Spleen (tissue), 7 donors: ENCODE results near the gene ITIH6.

Experiments
- CTCF ChIP-seq, 11 experiments: fragments of 200-600 bp in 7 of 11; fragments of 450-650 bp in 4 of 11; sonication (generic) in 4 of 11; IDR thresholded peaks in 8 of 11; conservative IDR thresholded peaks in 3 of 11; 1 replicate in 7 of 11; 2 replicates in 4 of 11; pipeline versions ENCODE4 v1.4.0 to v1.8.0; 2016 to 2021; ENCODE audit warnings: antibody characterized with exemption in 11 of 11, inconsistent platforms in 4 of 11, mild to moderate bottlenecking in 1 of 11
- POLR2A ChIP-seq, 3 donors: fragments of 450-650 bp; IDR thresholded peaks; one replicate each; pipeline ENCODE4 v1.5.1; 2017; ENCODE audit warnings: antibody characterized with exemption in 3 of 3, mild to moderate bottlenecking in 1 of 3
- POLR2AphosphoS5 ChIP-seq, 3 donors: sonication (generic); formaldehyde crosslinking; IDR thresholded peaks; one replicate each; pipeline ENCODE4 v1.5.1; 2017; ENCODE audit warnings: antibody characterized with exemption in 3 of 3
- donor health status: DM: no; HTN: no; CAD: no; lungs with moderate emphysema.
- donor health status: DM: no; HTN: no; CAD: no.
- donor health status: DM: no; HTN: no; CAD: no.

GRCh38 chrX:54810532-54810931, 12.5 kb upstream of the ITIH6 start:
- TF ChIP-seq POLR2A (IDR thresholded peaks at IDR 0.05) = no peak
- TF ChIP-seq POLR2AphosphoS5 (IDR thresholded peaks at IDR 0.05) = no peak
- no peak for TF ChIP-seq CTCF (IDR thresholded peaks at IDR 0.05 in 8 of 11, conservative IDR thresholded peaks at IDR 0.05 in 3 of 11)
